Measurements from ENCODE around the gene CIRBP.

The CIRBP gene

DNA sequence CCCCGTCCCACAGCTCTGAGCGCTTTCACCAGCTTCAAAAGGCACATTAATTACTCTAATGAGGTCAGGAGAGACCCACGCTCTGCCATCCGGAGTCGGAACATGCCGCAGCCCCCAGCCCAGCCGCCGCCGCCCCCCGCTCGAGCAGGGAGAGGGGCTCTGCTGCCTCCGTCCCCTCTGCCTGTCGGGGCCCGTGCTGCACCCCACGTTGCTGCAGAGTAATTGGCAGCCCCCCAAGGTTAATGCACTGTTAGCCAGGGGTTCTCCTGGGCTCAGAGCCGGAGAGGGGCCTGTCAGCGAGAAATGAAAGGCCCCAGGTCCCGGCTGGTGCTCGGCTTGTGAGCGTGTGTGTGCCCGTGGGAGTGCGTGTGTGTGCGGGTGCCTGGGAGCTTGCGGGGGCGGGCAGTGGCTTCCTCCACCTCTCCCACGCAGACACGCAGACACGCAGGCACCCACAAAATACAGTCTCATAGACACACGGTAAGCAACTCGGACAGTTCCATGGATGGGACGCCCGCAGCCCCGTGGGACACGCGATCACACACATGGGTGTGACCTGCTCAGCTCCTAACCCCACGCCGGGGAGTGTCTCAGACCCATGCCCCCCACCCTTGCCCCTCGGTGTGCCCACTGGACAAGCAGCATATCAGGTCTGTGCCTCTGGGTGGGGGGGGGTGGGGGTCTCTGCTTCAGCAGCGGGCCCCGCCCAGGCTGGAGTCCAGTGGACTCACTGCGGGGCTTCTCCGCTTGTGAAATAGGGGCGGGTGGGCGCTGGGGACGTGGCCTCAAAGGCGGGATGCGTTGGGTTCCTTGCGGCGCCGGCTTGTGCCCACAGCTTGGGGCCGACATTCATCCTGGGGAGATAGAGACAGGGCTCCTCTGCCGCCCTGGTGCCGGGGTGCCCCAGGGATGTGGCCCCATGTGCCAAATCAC lies 11.8 kb downstream of the CIRBP start:
- no peak for DNase-seq (ENCODE audit: low read depth)

DNA sequence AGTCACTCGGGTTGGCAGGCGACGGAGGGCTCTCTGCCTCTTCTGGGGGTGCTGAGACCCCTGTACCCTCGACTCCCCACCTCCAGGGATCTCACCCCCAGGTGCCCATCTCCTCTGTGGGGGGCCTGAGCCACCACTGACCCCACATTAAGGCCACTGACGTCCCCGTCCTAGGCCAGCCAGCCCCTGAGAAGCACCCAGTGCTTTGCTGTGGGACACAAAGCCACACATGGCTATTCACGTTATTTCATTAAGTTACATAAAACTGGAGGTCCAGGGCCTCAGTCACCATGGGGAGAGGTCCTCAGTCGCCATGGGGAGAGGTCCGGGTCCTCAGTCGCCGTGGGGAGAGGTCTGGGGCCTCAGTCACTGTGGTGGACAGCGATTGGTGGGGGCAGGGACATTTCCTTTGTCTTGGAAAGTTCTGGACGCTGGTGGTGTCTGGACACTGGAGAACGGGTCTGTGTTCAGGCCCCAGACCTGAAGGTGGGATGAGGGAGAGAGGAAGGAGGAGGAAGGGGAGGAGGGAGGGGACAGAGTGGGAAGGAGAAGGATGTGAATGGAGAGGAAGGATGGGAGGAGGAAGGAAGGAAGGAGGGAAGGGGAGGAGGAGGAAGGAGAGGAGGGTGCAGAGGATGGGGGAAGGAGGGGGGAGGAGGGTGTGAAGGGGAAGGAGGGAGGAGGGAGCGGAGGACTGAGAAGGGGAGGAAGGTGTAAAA lies 12.6 kb downstream of the CIRBP start:
- no peak for DNase-seq (ENCODE audit: low read depth)

GRCh38 chr19:1282588-1283206 lies 13.6 kb downstream of the CIRBP start:
- DNase-seq (ENCODE audit: low read depth), result no peak

- no peak for DNase-seq (ENCODE audit: low read depth)
These were observed 14.2 kb downstream of the CIRBP start for GRCh38 chr19:1283207-1283916.

DNA sequence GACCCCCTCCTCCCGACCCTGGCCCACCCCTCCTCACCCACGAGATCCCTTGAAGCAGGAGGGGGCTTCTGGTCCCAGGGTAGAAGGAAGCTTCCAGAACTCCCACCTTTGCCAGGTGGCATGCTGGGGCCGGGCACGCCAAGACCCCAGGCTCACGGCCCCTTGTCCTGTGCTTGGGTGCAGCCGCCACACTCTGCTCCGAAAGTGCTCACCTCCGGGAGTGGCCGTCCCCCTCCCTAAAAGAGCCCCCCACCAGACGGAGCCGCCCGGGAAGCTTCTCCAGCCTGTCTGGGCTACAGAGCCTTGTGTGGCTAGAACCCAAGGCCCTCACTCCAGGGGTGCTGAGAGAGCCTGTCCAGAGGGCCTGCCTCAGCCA lies 14.8 kb downstream of the CIRBP start:
- no peak for DNase-seq (ENCODE audit: low read depth)

GRCh38 chr19:1284293-1284978 lies 15.3 kb downstream of the CIRBP start:
- no peak for DNase-seq (ENCODE audit: low read depth)

GRCh38 chr19:1284979-1285736 lies 16.0 kb downstream of the CIRBP start:
- DNase-seq (ENCODE audit: low read depth), result no peak

DNA sequence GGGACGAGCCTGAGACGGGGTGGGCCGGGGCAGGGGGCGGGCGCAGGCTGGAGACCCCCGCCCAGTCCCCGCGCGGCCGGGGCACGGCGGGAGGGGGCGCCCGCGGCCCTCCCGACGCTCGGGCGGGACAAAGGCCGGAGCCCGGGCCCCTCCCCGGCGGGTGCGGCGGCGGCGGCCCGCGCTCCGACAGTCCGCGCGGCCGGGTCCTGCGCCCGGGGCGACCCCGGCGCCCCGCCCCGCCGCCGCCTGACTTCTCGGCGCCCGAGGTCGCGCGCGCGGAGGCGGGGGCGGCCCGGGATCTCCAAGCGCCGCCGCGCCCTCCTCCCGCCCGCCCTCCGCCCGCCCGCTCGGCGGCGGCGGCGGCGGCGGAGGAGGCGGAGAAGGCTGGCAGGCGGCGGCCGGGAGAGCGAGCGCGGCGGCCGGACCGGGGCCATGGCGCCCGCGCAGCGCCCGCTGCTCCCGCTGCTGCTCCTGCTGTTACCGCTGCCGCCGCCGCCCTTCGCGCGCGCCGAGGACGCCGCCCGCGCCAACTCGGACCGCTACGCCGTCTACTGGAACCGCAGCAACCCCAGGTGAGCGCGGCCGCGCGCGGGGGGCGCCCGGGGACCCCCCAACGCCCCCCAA lies 16.7 kb downstream of the CIRBP start, which contains the start of gene EFNA2:
Gene EFNA2 (plus strand): TSS at position 137 of the 624 bp plus-strand sequence. CDS start 296 bp downstream, at position 433.
- no peak for DNase-seq (ENCODE audit: low read depth)

GRCh38 chr19:1286487-1287353 lies 17.6 kb downstream of the CIRBP start:
- no peak for DNase-seq (ENCODE audit: low read depth)

GRCh38 chr19:1287354-1288225 lies 18.5 kb downstream of the CIRBP start:
- DNase-seq (ENCODE audit: low read depth), result no peak

- DNase-seq (ENCODE audit: low read depth), result no peak
These were observed 19.1 kb downstream of the CIRBP start for GRCh38 chr19:1288226-1288612.

DNA sequence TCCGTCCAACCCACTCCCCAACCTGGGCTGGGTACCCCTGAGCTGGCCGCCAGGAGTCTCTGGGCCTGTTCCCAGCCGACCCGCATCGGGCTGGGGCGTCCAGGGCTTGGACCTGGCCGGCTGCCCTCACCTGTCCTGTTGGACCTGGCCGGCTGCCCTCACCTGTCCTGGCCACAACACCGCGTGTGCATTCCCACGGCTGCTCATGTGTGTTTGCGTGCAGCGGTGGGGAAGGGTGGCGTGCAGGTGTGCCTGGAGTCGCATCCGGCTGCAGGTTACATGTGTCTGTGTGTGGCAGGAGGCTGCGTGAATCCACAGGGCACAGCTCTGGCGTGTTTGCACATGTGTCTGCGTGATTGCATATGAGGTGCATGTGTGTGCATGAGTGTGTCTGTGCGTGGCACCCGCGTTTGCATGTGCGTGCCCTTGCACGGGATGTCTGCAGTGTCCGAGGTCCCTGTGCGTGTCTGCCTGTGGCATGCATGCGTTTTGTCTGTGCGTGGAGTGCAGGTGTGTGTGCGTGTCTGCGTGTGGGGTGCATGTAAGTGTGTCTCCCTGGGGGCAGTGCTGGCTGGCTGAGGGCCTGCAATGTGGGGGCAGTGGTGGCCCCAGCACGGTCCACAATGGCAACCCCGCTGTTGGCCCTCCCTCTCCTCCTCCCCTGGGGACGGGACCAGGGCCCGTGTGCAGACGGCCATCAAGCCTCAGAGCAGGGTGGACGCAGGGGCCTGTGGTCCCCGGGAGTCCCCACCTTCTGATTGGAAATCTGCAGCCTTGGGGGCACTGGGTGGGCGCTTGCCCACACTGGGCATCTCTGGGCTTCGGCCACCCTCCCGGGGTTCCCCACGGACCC lies 19.9 kb downstream of the CIRBP start:
- DNase-seq (ENCODE audit: low read depth), result no peak

DNA sequence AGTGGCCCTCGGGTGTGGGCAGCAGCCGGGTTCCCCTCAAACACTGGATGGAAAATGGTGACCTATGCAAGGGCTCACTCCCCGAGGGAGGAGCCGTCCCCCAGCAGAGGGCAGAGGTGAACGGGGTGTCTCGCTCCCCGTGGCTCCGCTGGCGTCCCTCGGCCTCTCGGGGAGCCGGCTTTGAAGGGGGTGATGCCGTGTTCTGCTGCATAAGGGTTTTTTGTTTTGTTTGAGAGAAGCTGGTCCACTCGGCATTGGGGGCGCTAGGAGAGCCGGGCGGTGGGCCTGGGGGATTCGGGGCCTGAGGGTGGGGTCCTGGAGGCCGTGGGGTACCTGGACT lies 20.5 kb downstream of the CIRBP start:
- DNase-seq (ENCODE audit: low read depth), result no peak

DNA sequence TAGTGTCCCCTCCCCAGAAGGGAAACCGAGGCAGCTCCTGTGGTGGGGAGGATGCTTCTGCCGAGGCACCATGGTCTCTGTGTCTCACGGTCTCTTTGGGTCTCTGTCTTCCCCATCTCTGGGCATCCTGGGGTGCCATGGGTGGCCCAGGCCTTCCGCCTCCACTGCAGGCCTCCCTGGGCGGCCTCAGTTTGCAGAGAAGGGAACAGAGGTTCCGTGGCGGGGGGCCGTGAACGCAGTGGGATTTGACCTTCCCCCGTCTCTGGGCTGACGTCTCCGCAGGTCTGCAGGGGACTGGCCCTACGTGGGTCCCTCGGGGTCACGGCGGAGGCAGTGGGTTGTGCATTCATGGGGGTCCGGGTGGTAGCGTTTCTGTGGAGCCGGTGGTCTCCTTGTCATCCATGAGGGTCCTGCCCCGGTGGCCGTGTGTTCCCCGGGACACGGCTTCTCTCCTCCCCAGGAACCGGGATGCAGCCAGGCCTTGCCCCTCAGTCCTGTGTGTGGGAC lies 21.1 kb downstream of the CIRBP start:
- no peak for DNase-seq (ENCODE audit: low read depth)

- no peak for DNase-seq (ENCODE audit: low read depth)
These were observed 21.8 kb downstream of the CIRBP start for GRCh38 chr19:1290703-1291651.
